GM12874 (cell line): ENCODE data around the gene ACSM2A.
"Not testable (repeated sequence)": the region's sequence is repeated elsewhere in the genome, so short reads cannot be mapped to it uniquely, and the experiment has no call there.

Source experiments
- TF ChIP-seq, protein P1 (sequence below): IDR thresholded peaks from 2 replicates; pipeline ENCODE4 v1.5.1; 2011; ENCODE audit warnings: low read depth, mild to moderate bottlenecking, control low read depth, low read length, moderate library complexity; ENCODE audit not compliant: insufficient read depth

Gene ACSM2A, protein sequence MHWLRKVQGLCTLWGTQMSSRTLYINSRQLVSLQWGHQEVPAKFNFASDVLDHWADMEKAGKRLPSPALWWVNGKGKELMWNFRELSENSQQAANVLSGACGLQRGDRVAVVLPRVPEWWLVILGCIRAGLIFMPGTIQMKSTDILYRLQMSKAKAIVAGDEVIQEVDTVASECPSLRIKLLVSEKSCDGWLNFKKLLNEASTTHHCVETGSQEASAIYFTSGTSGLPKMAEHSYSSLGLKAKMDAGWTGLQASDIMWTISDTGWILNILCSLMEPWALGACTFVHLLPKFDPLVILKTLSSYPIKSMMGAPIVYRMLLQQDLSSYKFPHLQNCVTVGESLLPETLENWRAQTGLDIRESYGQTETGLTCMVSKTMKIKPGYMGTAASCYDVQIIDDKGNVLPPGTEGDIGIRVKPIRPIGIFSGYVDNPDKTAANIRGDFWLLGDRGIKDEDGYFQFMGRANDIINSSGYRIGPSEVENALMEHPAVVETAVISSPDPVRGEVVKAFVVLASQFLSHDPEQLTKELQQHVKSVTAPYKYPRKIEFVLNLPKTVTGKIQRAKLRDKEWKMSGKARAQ

DNA sequence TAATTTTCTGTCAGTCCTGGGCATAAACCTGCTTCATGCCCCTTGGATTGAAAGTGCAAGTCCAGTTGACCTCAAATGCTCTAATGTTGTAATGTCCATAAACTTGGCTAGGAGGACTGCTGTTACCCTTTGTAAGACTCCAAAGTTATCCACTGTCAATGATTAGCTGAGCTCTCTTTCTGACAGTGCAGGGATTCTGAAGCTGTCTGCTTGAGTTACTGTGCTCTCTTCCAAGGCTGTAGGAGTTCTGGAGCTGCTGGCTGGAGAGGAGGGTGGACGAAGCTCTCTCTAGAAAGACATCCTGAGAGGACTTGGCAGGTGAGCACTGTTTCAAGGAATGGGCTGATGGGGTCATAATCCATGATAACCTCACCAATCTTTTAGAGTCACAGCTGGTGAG is at the start of gene ACSM2A:
Gene ACSM2A, plus strand, starts transcription at position 158 of the 400 bp plus-strand sequence. CDS start 8,594 bp downstream, outside the sequence.
- TF ChIP-seq, protein P1, sequence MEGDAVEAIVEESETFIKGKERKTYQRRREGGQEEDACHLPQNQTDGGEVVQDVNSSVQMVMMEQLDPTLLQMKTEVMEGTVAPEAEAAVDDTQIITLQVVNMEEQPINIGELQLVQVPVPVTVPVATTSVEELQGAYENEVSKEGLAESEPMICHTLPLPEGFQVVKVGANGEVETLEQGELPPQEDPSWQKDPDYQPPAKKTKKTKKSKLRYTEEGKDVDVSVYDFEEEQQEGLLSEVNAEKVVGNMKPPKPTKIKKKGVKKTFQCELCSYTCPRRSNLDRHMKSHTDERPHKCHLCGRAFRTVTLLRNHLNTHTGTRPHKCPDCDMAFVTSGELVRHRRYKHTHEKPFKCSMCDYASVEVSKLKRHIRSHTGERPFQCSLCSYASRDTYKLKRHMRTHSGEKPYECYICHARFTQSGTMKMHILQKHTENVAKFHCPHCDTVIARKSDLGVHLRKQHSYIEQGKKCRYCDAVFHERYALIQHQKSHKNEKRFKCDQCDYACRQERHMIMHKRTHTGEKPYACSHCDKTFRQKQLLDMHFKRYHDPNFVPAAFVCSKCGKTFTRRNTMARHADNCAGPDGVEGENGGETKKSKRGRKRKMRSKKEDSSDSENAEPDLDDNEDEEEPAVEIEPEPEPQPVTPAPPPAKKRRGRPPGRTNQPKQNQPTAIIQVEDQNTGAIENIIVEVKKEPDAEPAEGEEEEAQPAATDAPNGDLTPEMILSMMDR = not testable (repeated sequence)

DNA sequence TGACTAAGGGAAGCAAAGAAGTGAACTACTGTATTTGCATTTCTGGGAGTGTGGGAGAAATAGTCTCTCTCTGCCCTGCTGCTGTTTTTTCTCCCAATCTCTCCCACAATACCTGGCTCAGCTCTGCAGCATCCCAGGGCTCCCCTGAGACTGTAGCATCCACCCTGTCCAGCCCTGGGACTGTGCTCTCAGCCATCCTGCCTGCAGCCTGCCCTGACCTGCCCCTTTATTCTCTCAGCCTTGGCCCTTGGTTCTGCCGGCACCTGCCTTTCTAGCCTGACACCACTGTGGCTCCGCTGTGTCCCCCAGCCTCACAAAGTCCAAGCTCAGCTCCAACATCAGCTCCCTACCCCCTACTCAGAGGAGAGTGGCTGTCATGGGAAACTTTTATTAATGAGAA is 48.7 kb upstream of the ACSM2A start:
- TF ChIP-seq, protein P1 = no peak

DNA sequence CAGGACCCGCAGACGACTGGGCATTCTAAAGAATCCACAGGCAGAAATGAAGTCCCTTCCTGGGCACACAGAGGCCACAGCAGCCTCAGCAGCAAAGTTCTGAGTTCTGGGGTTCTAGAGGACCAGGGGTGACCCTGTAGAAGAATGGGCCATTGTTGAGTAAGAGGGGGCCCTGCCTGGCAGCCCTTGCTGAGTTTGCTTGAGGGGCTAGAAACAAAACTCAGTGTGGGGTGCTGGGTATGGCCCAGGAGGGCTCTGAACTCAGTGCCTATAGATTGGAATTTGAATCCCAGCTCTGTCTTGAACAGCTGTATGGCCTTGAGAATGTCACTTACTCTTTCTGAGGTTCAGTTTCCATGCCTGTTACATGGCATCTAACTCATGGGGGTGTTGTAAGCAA is 46.7 kb upstream of the ACSM2A start, which contains the start of gene PDILT:
Gene PDILT, minus strand, starts transcription at position 101 of the 400 bp plus-strand sequence. CDS start 5,437 bp downstream, outside the sequence.
- TF ChIP-seq, protein P1 = no peak

DNA sequence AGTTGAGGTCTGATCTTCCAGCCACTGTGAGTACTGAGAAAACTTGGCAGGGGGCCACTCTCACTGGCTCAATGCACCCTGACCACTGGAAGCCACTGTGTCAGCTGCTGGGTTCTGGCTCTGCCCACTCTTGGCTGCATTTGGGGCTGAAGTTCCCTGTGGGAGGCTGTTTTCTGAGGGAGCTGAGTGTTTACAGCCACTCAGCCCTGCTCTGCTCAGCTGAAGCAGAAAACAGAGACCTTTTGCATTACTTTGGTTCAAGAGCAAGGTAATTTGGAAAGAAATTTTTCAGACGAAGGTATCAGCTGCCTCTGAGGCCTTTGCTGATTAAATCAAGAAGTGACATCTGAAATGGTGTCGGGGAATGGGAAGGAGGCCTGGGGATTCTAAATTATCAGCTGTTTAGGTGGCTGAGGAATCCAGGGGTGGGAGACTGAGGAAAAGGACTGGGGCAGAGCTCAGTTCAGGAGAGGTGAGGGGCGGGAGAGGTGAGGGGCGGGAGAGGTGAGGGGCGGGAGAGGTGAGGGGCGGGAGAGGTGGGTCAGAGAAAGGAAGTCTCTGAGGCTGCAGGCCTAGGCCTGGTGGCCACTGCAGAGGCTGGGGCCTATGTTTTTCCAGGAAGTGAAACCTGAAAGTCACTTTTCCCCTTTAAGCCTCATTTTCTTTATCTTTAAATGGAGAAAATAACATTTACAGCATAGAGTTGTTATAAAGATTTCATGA is 41.8 kb upstream of the ACSM2A start, which contains the start of gene ACSM5:
Gene ACSM5, plus strand, starts transcription at position 137 of the 723 bp plus-strand sequence. CDS start 1,951 bp downstream, outside the sequence.
- TF ChIP-seq, protein P1 = no peak

DNA sequence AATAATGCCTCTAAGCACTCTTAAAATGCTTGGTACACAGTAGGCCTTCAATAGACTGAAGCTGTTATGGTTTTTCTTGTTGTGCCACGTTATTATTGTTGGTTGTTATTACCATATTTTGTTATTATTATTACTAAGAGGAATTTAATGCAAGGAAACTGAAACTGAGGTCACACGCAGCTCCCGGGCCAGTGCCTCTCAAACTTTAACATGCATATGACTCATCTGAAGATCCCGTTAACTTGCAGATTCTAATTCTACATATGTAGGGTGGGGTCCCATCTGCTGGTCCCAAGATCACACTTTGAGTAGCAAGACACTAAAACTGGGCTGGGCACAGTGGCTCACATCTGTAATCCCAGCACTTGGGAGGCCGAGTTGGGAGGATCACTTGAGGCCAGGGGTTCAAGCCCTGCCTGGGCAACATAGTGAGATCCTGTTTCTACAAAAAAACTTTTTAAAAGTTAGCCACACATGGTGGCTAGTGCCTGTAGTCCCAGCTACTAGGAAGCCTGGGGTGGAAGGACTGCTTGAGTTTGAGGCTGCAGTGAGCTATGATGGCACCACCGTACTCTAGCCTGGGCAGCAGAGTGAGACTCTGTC is 41.1 kb upstream of the ACSM2A start:
- TF ChIP-seq, protein P1 = no peak

DNA sequence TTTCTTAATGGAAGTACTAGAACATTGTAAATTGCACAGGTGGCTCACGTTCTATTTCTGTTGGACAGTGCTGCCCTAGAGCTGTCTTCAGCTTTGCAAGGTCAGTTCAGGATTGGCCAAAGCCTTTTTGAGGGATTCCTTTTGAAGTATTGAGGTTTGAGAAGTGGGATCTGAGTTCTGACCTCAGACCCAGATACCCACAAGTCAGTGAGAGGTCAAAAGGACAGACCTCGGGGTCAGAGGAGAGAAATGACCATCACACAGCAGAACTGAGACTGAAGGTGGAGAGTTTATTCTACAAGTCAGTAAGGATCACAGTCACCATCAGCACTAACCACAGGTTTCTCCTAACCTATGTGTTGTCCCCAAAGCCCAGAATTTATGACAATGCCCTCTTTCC is 40.3 kb upstream of the ACSM2A start:
- TF ChIP-seq, protein P1 = no peak
